ENCODE measurements around the gene UHRF1.

DNA sequence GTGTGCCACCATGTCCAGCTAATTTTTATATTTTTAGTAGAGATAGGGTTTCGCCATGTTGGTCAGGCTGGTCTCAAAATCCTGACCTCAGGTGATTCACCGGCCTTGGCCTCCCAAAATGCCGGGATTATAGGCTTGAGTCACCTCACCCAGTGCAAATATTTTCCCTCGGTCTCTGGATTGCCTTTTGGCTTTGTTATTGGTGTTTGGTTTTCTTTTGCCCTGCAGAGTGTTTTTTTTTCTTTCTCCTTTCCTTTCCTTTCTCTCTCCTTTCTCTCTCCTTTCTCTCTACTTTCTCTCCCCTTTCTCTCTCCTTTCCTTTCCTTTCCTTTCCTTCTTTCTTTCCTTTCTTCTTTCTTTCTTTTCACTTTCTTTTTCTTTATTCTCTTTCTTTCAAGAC is 92.8 kb downstream of the UHRF1 start:
- TF ChIP-seq, protein P1, sequence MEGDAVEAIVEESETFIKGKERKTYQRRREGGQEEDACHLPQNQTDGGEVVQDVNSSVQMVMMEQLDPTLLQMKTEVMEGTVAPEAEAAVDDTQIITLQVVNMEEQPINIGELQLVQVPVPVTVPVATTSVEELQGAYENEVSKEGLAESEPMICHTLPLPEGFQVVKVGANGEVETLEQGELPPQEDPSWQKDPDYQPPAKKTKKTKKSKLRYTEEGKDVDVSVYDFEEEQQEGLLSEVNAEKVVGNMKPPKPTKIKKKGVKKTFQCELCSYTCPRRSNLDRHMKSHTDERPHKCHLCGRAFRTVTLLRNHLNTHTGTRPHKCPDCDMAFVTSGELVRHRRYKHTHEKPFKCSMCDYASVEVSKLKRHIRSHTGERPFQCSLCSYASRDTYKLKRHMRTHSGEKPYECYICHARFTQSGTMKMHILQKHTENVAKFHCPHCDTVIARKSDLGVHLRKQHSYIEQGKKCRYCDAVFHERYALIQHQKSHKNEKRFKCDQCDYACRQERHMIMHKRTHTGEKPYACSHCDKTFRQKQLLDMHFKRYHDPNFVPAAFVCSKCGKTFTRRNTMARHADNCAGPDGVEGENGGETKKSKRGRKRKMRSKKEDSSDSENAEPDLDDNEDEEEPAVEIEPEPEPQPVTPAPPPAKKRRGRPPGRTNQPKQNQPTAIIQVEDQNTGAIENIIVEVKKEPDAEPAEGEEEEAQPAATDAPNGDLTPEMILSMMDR (optimal IDR thresholded peaks at IDR 0.05 in 1 of 3, IDR thresholded peaks at IDR 0.05 in 1 of 3, conservative IDR thresholded peaks at IDR 0.05 in 1 of 3; ENCODE audit: extremely low read depth in 1 of 3, insufficient read depth in 2 of 3, low read length in 3 of 3), result no peak
- no peak for TF ChIP-seq EZH2 (IDR thresholded peaks at IDR 0.05; ENCODE audit: low read length)

Measured in keratinocyte (primary cell).